B cell (primary cell): Measurements from ENCODE around the gene CALCA. TPM values are rescaled to one million over a fixed set of nuclear protein-coding genes. Genes with fewer than 3 reads are reported as not detected.

Source experiments
- ATAC-seq: fragments of 200-7000 bp; cut with Tn5 transposase; one replicate; pipeline ENCODE4 v1.10.0; 2021; ENCODE audit warnings: low read depth, mild to moderate bottlenecking, moderate number of reproducible peaks, moderate library complexity
- CTCF ChIA-PET: fragments of 350-600 bp; sonication (Branson Sonifier 250); formaldehyde crosslinking; loops from one replicate; lab custom pipeline; 2021; ENCODE audit warnings: antibody characterized with exemption, inconsistent platforms; lab: Charles Lee
- POLR2A ChIA-PET: fragments of 350-600 bp; sonication (Branson Sonifier 250); formaldehyde crosslinking; loops from one replicate; lab custom pipeline; 2021; ENCODE audit warnings: antibody characterized with exemption; lab: Charles Lee
- DNase-seq: peaks from one replicate; pipeline ENCODE4 v3.0.0; 2013
- H2AFZ ChIP-seq: 2 replicates; pipeline ENCODE4 v1.6.1; 2012; ENCODE audit warnings: mild to moderate bottlenecking, low read depth, low read length; ENCODE audit not compliant: insufficient read depth, poor library complexity, severe bottlenecking
- H3K27ac ChIP-seq, 2 donors: 1 replicate in 1 of 2; 2 replicates in 1 of 2; pipeline ENCODE4 v1.5.1; 2012 to 2013; ENCODE audit warnings: low read length in 2 of 2, mild to moderate bottlenecking in 2 of 2, moderate library complexity in 1 of 2
- H3K27me3 ChIP-seq, 4 experiments: fragments of 200-600 bp in 1 of 4; sonication (generic) in 1 of 4; replicated peaks in 1 of 4; 1 replicate in 2 of 4; 2 replicates in 2 of 4; pipeline versions ENCODE4 v1.6.1 to v1.7.0; 2013 to 2016; ENCODE audit warnings: low read length in 3 of 4, mild to moderate bottlenecking in 2 of 4, mixed read lengths in 1 of 4, moderate library complexity in 1 of 4; ENCODE audit not compliant: insufficient read depth in 4 of 4, control insufficient read depth in 3 of 4; ENCODE audit errors: control extremely low read depth in 1 of 4
- H3K36me3 ChIP-seq, 2 experiments: replicated peaks in 1 of 2; 1 replicate in 1 of 2; 2 replicates in 1 of 2; pipeline versions ENCODE4 v1.6.1 to v1.7.1; 2013; ENCODE audit warnings: low read length in 1 of 2; ENCODE audit not compliant: insufficient read depth in 2 of 2, control insufficient read depth in 1 of 2; ENCODE audit errors: control extremely low read depth in 1 of 2, extremely low read depth in 1 of 2
- H3K4me1 ChIP-seq, 2 donors: fragments of 200-600 bp in 1 of 2; sonication (generic) in 1 of 2; 1 replicate in 1 of 2; 2 replicates in 1 of 2; pipeline versions ENCODE4 v1.5.1 to v1.6.1; 2013 to 2017; ENCODE audit warnings: low read length in 2 of 2; ENCODE audit not compliant: control insufficient read depth in 2 of 2, insufficient read depth in 2 of 2
- H3K4me2 ChIP-seq: replicated peaks from 2 replicates; pipeline ENCODE3; 2012; ENCODE audit warnings: mild to moderate bottlenecking, low read depth, low read length; ENCODE audit not compliant: poor library complexity, severe bottlenecking
- H3K4me3 ChIP-seq, 5 experiments: fragments of 200-600 bp in 1 of 5; sonication (generic) in 1 of 5; 1 replicate in 3 of 5; 2 replicates in 2 of 5; pipeline versions ENCODE4 v1.5.1 to v1.7.0; 2011 to 2016; ENCODE audit warnings: low read length in 4 of 5, mild to moderate bottlenecking in 4 of 5, low read depth in 2 of 5, control low read depth in 1 of 5, moderate library complexity in 1 of 5; ENCODE audit not compliant: insufficient read depth in 1 of 5; ENCODE audit errors: control extremely low read depth in 1 of 5, extremely low read depth in 1 of 5
- H3K79me2 ChIP-seq: fragments of 200-600 bp; sonication (generic); one replicate; pipeline ENCODE4 v1.6.0; 2016; ENCODE audit warnings: low read length; ENCODE audit not compliant: control insufficient read depth, insufficient read depth
- H3K9ac ChIP-seq: fragments of 200-600 bp; sonication (generic); 2 replicates; pipeline ENCODE4 v1.6.1; 2017; ENCODE audit warnings: mild to moderate bottlenecking, low read length, moderate library complexity
- H3K9me3 ChIP-seq, 3 donors: one replicate each; pipeline versions ENCODE4 v1.6.1 to v1.7.1; 2013; ENCODE audit warnings: low read length in 2 of 3; ENCODE audit not compliant: control insufficient read depth in 2 of 3, insufficient read depth in 1 of 3; ENCODE audit errors: control extremely low read depth in 1 of 3
- H4K20me1 ChIP-seq: 2 replicates; pipeline ENCODE4 v1.6.0; 2012; ENCODE audit warnings: mild to moderate bottlenecking, low read length; ENCODE audit not compliant: insufficient read depth, control insufficient read depth, poor library complexity, severe bottlenecking
- H3K27ac Mint-ChIP-seq: one replicate; pipeline ENCODE4 v1.8.0; 2021; ENCODE audit warnings: mixed read lengths
- H3K27me3 Mint-ChIP-seq: one replicate; pipeline ENCODE4 v1.8.0; 2021; ENCODE audit warnings: mixed read lengths
- H3K4me1 Mint-ChIP-seq: one replicate; pipeline ENCODE4 v1.8.0; 2021; ENCODE audit warnings: mixed read lengths
- H3K4me3 Mint-ChIP-seq: one replicate; pipeline ENCODE4 v1.8.0; 2021; ENCODE audit warnings: mixed read lengths
- H3K9me3 Mint-ChIP-seq: one replicate; pipeline ENCODE4 v1.8.0; 2022; ENCODE audit warnings: mixed read lengths; ENCODE audit not compliant: insufficient read depth
- EZH2 ChIP-seq: IDR thresholded peaks from 2 replicates; pipeline ENCODE4 v1.6.1; 2012; ENCODE audit warnings: borderline replicate concordance, low read depth, mild to moderate bottlenecking, moderate library complexity, low read length; ENCODE audit not compliant: insufficient read depth, poor library complexity, severe bottlenecking
- WGBS: methylation state at CpG from one replicate; pipeline ENCODE4 v1.1.5; 2013; ENCODE audit warnings: missing lambda C conversion rate; ENCODE audit not compliant: insufficient coverage; 5-methylcytosine and 5-hydroxymethylcytosine counted together
- intact Hi-C: fragments of 100-400 bp; cut with micrococcal nuclease; formaldehyde crosslinking; loops from one replicate; pipeline ENCODE4 v1.10.0; 2022
- polyA plus RNA-seq: library from polyadenylated mRNA; depleted of rRNA; stranded (reverse); fragments of >200 nt; gene quantifications from 2 replicates; pipeline ENCODE4 v1.2.3, GENCODE V29; 2012
- total RNA-seq, 2 donors: library from RNA; stranded (reverse); fragments of 120-200 nt in 1 of 2; gene quantifications; 1 replicate in 1 of 2; 2 replicates in 1 of 2; pipeline versions ENCODE4 v1.2.3 to v1.2.4, GENCODE V29; 2013 to 2022
- TF ChIP-seq, protein P1 (sequence below): fragments of 200-600 bp; IDR thresholded peaks from one replicate; pipeline ENCODE4 v1.8.0; 2022; ENCODE audit warnings: antibody characterized with exemption, mild to moderate bottlenecking

CALCA gene
- total and polyA plus RNA-seq, 2 donors (not counting 1 experiment from before 2014, with no cell fraction given) = not detected

DNA sequence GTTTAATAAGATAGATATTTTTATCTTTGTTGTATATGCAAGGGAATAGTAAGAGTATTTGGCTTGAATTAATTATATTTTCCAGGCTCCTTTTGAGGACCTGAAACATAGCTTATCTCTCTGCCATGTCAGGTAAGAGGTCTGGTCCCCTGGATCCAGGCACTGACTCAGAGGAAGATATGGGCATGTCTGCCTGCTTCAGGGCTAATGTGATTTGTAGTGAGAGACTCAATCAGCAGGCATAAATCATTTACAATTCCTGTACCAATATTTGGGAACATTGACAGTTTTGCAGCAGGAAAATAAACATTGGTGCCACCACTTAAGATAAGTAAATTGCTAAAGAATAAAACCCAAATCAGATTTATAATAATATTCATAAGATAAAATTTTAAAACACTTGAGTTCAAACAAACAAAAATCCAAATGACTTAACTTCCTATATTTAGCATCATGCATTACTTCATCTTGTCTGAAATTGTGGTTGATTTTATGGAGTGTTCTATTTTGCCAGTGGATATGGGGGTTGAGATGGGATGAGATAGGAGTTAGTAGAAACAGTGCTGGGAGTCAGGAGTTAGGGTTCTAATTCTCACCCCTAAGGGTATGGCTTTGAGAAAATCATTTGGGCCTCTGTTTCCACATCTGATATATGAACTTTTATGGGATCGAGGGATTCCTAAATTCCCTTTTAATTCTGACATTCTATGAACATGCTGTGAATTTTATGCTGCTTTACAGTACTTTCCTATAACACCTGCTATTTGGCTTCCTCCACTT is 5.1 kb upstream of the CALCA start:
- Mint-ChIP-seq H3K4me3 (no peak overlapping the region), H3K4me1 (peaks cover 29% of the 10 kb centered on the region), H3K9me3 (no peaks in the 10 kb centered on the region), H3K27me3 (peaks cover 75% of the 10 kb centered on the region), H3K27ac (no peak overlapping the region)
- Histone ChIP-seq H3K4me2 (no peak overlapping the region), H3K36me3 (no peaks in the 10 kb centered on the region), H3K9me3 (peaks cover 0 to 11% (median 0%) of the 10 kb centered on the region in 3 donors), H4K20me1 (no peaks in the 10 kb centered on the region), H3K9ac (no peak overlapping the region), H2AFZ (no peak overlapping the region), H3K4me1 (peaks cover 30 to 33% of the 10 kb centered on the region in 2 donors), H3K79me2 (no peaks in the 10 kb centered on the region), H3K4me3 (no peak overlapping the region), H3K27ac (no peak overlapping the region), H3K27me3 (peaks cover 0 to 51% (median 42%) of the 10 kb centered on the region in 4 experiments)
- DNase-seq (no peak), ATAC-seq (no peak)
- TF ChIP-seq EZH2 = no peak
- TF ChIP-seq, protein P1, sequence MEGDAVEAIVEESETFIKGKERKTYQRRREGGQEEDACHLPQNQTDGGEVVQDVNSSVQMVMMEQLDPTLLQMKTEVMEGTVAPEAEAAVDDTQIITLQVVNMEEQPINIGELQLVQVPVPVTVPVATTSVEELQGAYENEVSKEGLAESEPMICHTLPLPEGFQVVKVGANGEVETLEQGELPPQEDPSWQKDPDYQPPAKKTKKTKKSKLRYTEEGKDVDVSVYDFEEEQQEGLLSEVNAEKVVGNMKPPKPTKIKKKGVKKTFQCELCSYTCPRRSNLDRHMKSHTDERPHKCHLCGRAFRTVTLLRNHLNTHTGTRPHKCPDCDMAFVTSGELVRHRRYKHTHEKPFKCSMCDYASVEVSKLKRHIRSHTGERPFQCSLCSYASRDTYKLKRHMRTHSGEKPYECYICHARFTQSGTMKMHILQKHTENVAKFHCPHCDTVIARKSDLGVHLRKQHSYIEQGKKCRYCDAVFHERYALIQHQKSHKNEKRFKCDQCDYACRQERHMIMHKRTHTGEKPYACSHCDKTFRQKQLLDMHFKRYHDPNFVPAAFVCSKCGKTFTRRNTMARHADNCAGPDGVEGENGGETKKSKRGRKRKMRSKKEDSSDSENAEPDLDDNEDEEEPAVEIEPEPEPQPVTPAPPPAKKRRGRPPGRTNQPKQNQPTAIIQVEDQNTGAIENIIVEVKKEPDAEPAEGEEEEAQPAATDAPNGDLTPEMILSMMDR = no peak
- intact Hi-C loops = no loop called here
- ChIA-PET POLR2A (no interaction called here), CTCF (no interaction called here)
- no CpG with 5 or more reads among the region's 1 CpG for WGBS

DNA sequence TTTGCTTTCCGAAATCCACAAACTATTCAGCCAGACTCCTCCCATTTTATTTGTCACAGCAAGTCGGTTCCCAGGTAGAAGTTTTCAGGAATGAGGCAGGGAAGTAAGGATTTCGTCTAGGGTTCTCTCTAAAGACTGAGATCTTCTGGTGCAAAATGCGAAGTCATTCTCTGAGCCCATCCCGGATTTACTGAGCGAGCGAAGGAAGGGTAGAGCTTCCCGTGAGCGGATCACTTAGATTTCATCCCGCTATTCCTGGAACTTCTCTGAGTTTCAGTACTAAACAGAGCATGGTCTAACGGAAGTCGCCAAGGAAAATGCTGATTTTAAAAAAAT is 3.1 kb upstream of the CALCA start:
- H3K4me1 ChIP-seq = peaks cover 37 to 41% of the 10 kb centered on the region in 2 donors
- WGBS = 10% methylated on average over 8 of the region's 12 CpGs
- no peaks in the 10 kb centered on the region for H4K20me1 ChIP-seq
- no peak overlapping the region for H3K4me3 ChIP-seq
- H3K9me3 ChIP-seq = peaks cover 0 to 19% (median 0%) of the 10 kb centered on the region in 3 donors
- ChIA-PET POLR2A (no interaction called here), CTCF (interaction anchor here (1.0 to 2.4 kb wide), 9 partner anchors 10 to 232 kb away, joined by 3 to 11 read pairs (median 4); no protein-coding TSS in a partner anchor)
- TF ChIP-seq, protein P1 = no peak
- TF ChIP-seq EZH2 = no peak
- Mint-ChIP-seq H3K9me3 (no peaks in the 10 kb centered on the region), H3K4me3 (no peak overlapping the region), H3K4me1 (peaks cover 39% of the 10 kb centered on the region), H3K27me3 (peaks cover 76% of the 10 kb centered on the region), H3K27ac (no peak overlapping the region)
- H3K79me2 ChIP-seq = no peaks in the 10 kb centered on the region
- ATAC-seq (no peak), DNase-seq (no peak)
- no peaks in the 10 kb centered on the region for H3K36me3 ChIP-seq
- intact Hi-C loops = no loop called here
- H2AFZ ChIP-seq = no peak overlapping the region
- H3K4me2 ChIP-seq = peak overlapping the region; percentile 68
- H3K27ac ChIP-seq = no peak overlapping the region
- H3K27me3 ChIP-seq = peaks cover 0 to 70% (median 48%) of the 10 kb centered on the region in 4 experiments
- H3K9ac ChIP-seq = no peak overlapping the region
